Measurements from ENCODE around the gene DLG2. TPM values are rescaled to one million over a fixed set of nuclear protein-coding genes. Genes with fewer than 3 reads are reported as not detected.

Gene DLG2
- total and polyA plus RNA-seq, 7 donors, result 0.60 to 25.8 (median 9.7) TPM; not detected in 1

DNA sequence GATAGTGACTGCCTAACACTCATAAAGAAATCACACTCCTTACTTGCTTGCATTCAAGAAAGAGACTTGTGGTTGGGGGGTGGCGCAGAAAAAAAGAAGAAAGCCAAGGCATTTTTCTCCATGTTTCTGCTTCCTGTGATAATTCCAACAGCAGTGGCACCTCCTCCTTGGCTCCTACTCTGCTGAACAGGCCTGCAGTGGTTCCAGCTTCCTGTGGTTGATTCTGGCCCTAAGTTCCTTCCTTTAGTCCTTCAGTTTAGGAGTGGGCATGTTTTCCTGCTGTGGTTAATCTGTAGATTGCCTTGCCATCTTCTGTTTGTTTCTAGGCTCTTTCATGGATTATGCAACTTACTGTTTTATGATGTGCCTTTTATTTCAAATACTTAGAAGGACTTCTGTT is 940.4 kb downstream of the DLG2 start:
- WGBS, 2 donors, result 63 to 91% methylated on average over 1 of the region's 1 CpG
- intact Hi-C loops (cut with DNase I), result no loop called here
- Histone ChIP-seq H3K36me3 (no peaks in the 10 kb centered on the region), H3K4me1 (peaks cover 0 to under 1% (median 0%) of the 10 kb centered on the region in 4 donors), H3K9me3 (no peaks in the 10 kb centered on the region), H3K4me3 (no peak overlapping the region), H3K27me3 (no peaks in the 10 kb centered on the region), H3K27ac (no peak overlapping the region)
- TF ChIP-seq POLR2AphosphoS5 (IDR thresholded peaks at IDR 0.05), result no peak
- TF ChIP-seq EP300 (IDR thresholded peaks at IDR 0.05), result no peak
- no peak for TF ChIP-seq CTCF (IDR thresholded peaks at IDR 0.05)
- TF ChIP-seq POLR2A (IDR thresholded peaks at IDR 0.05), result no peak
- DNase-seq, result no peak

GRCh38 chr11:84685976-84686375 is 941.2 kb downstream of the DLG2 start:
- no peak for DNase-seq
- no peaks in the 10 kb centered on the region for H3K9me3 ChIP-seq
- H3K27me3 ChIP-seq, result no peaks in the 10 kb centered on the region
- no peaks in the 10 kb centered on the region for H3K4me1 ChIP-seq
- TF ChIP-seq CTCF (IDR thresholded peaks at IDR 0.05) (no peak), POLR2A (IDR thresholded peaks at IDR 0.05) (no peak), EP300 (IDR thresholded peaks at IDR 0.05) (no peak), POLR2AphosphoS5 (IDR thresholded peaks at IDR 0.05) (no peak)
- H3K27ac ChIP-seq, result no peak overlapping the region
- WGBS, 2 donors, result 87 to 95% methylated on average over 6 of the region's 6 CpGs
- no peak overlapping the region for H3K4me3 ChIP-seq
- intact Hi-C loops (cut with DNase I), result no loop called here
- no peaks in the 10 kb centered on the region for H3K36me3 ChIP-seq

GRCh38 chr11:84685149-84685548 is 942.0 kb downstream of the DLG2 start:
- TF ChIP-seq POLR2AphosphoS5 (IDR thresholded peaks at IDR 0.05) (no peak), EP300 (IDR thresholded peaks at IDR 0.05) (no peak), POLR2A (IDR thresholded peaks at IDR 0.05) (no peak), CTCF (IDR thresholded peaks at IDR 0.05) (no peak)
- Histone ChIP-seq H3K27ac (no peak overlapping the region), H3K36me3 (no peaks in the 10 kb centered on the region), H3K9me3 (no peaks in the 10 kb centered on the region), H3K4me1 (no peaks in the 10 kb centered on the region), H3K4me3 (no peak overlapping the region), H3K27me3 (no peaks in the 10 kb centered on the region)
- DNase-seq, result no peak
- intact Hi-C loops (cut with DNase I), result no loop called here

DNA sequence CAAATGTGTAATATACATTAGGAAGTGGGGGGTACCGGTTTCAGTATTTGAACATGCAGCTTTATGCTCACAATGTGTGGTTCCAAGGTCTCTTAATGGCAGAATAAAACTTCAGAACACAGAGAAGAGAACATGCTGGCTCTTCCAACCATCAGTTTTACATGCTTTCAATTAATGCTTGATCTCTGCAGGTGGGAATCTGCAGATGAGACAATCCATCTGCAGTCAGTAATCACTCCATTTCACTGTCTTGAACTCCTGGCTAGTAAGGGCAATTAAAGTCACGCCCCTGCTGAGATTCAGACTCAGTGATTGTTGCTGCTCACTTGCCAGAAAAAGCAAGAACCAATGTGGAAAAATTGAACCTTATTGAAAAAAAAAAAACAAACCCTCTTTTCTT is 945.7 kb downstream of the DLG2 start:
- Histone ChIP-seq H3K36me3 (no peaks in the 10 kb centered on the region), H3K27me3 (no peaks in the 10 kb centered on the region), H3K27ac (no peak overlapping the region), H3K4me1 (no peaks in the 10 kb centered on the region), H3K4me3 (no peak overlapping the region), H3K9me3 (no peaks in the 10 kb centered on the region)
- TF ChIP-seq CTCF (IDR thresholded peaks at IDR 0.05) (no peak), POLR2A (IDR thresholded peaks at IDR 0.05) (no peak), EP300 (IDR thresholded peaks at IDR 0.05) (no peak), POLR2AphosphoS5 (IDR thresholded peaks at IDR 0.05) (no peak)
- intact Hi-C loops (cut with DNase I), result no loop called here
- WGBS, 2 donors, result 50 to 71% methylated on average over 2 of the region's 2 CpGs
- DNase-seq, result no peak

DNA sequence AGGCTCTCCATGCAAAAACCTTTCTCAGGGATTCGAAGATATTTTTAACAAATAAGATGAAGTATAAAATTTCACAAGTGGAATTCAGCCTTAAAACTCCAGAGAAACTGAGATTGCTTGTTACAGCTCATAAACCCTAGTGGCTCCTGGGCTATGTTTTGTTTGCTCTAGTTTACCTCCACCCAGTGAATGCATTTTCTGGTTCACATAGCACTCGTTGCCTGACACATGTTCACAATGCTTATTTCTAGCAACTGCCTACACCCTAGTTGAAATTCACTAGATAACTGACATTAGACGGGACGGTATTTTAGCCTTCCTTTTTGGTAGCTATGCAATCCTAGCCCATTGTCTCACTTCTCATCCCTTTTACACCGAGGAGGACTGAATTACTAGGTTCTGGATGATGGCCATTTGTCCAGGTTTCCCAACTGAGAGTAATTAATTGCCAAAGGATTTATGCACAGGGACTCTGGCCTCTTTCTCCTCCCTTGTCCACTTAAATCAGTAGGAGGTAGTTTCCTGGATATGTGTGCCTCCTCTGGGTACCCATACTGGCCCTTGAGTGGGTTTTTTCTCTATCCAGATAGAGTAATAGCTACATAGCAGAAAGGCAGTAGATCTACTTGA is 951.6 kb downstream of the DLG2 start:
- Histone ChIP-seq H3K9me3 (no peaks in the 10 kb centered on the region), H3K27ac (no peak overlapping the region), H3K27me3 (no peaks in the 10 kb centered on the region), H3K36me3 (no peaks in the 10 kb centered on the region), H3K4me1 (no peaks in the 10 kb centered on the region), H3K4me3 (no peak overlapping the region)
- no peak for DNase-seq
- 76 to 77% methylated on average over 5 of the region's 5 CpGs for WGBS, 2 donors
- TF ChIP-seq CTCF (IDR thresholded peaks at IDR 0.05), result no peak
- no peak for TF ChIP-seq EP300 (IDR thresholded peaks at IDR 0.05)
- no peak for TF ChIP-seq POLR2AphosphoS5 (IDR thresholded peaks at IDR 0.05)
- no peak for TF ChIP-seq POLR2A (IDR thresholded peaks at IDR 0.05)
- intact Hi-C loops (cut with DNase I), result no loop called here

Measured in sigmoid colon (tissue), 7 donors.